ENCODE data around the gene HS3ST3A1.

Gene HS3ST3A1

DNA sequence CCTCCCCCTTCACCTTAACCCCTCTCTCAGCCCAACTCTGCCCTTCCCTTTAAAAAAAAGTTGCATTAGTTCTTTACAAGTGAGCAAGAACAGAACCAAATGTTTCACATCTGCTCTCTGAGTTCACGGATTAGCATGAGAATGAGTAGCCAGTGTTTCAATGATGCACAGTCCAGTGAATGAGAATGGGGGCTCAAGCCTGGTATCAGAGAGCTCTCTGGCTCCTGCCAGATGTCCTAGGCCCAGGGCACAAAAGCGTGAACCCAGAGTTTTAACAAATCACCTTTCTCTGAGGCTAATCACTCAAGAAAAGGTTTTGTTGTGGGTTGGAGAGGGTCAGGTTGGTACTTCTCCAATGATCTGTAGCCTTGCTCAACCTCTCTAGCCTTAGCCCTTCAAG lies 41.5 kb upstream of the HS3ST3A1 start:
- no peak overlapping the region for H3K4me3 Mint-ChIP-seq
- no peak overlapping the region for H3K27ac Mint-ChIP-seq
- no peaks in the 10 kb centered on the region for H3K36me3 Mint-ChIP-seq (ENCODE audit: low read depth)
- peaks cover under 1% of the 10 kb centered on the region for H3K9me3 Mint-ChIP-seq
- no peak for DNase-seq
- H3K27me3 Mint-ChIP-seq (ENCODE audit: low read depth, poor library complexity): no peaks in the 10 kb centered on the region
- peaks cover 24% of the 10 kb centered on the region for H3K4me1 Mint-ChIP-seq
- TF ChIP-seq, protein P1, sequence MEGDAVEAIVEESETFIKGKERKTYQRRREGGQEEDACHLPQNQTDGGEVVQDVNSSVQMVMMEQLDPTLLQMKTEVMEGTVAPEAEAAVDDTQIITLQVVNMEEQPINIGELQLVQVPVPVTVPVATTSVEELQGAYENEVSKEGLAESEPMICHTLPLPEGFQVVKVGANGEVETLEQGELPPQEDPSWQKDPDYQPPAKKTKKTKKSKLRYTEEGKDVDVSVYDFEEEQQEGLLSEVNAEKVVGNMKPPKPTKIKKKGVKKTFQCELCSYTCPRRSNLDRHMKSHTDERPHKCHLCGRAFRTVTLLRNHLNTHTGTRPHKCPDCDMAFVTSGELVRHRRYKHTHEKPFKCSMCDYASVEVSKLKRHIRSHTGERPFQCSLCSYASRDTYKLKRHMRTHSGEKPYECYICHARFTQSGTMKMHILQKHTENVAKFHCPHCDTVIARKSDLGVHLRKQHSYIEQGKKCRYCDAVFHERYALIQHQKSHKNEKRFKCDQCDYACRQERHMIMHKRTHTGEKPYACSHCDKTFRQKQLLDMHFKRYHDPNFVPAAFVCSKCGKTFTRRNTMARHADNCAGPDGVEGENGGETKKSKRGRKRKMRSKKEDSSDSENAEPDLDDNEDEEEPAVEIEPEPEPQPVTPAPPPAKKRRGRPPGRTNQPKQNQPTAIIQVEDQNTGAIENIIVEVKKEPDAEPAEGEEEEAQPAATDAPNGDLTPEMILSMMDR (IDR thresholded peaks at IDR 0.05): no peak

GRCh38 chr17:13642188-13642587 lies 40.5 kb upstream of the HS3ST3A1 start:
- H3K36me3 Mint-ChIP-seq (ENCODE audit: low read depth): no peaks in the 10 kb centered on the region
- no peak overlapping the region for H3K27ac Mint-ChIP-seq
- H3K27me3 Mint-ChIP-seq (ENCODE audit: low read depth, poor library complexity): no peaks in the 10 kb centered on the region
- no peak for DNase-seq
- TF ChIP-seq, protein P1 (IDR thresholded peaks at IDR 0.05): no peak
- no peaks in the 10 kb centered on the region for H3K9me3 Mint-ChIP-seq
- H3K4me1 Mint-ChIP-seq: peaks cover 16% of the 10 kb centered on the region
- H3K4me3 Mint-ChIP-seq: no peak overlapping the region

- H3K27ac Mint-ChIP-seq: no peak overlapping the region
- DNase-seq: no peak
- H3K4me1 Mint-ChIP-seq: peaks cover 14% of the 10 kb centered on the region
- no peak overlapping the region for H3K4me3 Mint-ChIP-seq
- H3K36me3 Mint-ChIP-seq (ENCODE audit: low read depth): no peaks in the 10 kb centered on the region
- H3K9me3 Mint-ChIP-seq: no peaks in the 10 kb centered on the region
- TF ChIP-seq, protein P1 (IDR thresholded peaks at IDR 0.05): no peak
- no peaks in the 10 kb centered on the region for H3K27me3 Mint-ChIP-seq (ENCODE audit: low read depth, poor library complexity)
Measured at GRCh38 chr17:13640551-13640950, 38.8 kb upstream of the HS3ST3A1 start.

- no peaks in the 10 kb centered on the region for H3K9me3 Mint-ChIP-seq
- H3K4me1 Mint-ChIP-seq: peaks cover 14% of the 10 kb centered on the region
- H3K4me3 Mint-ChIP-seq: no peak overlapping the region
- no peak overlapping the region for H3K27ac Mint-ChIP-seq
- no peaks in the 10 kb centered on the region for H3K27me3 Mint-ChIP-seq (ENCODE audit: low read depth, poor library complexity)
- H3K36me3 Mint-ChIP-seq (ENCODE audit: low read depth): no peaks in the 10 kb centered on the region
- DNase-seq: no peak
- TF ChIP-seq, protein P1 (IDR thresholded peaks at IDR 0.05): no peak
Measured at GRCh38 chr17:13638855-13639458, 37.2 kb upstream of the HS3ST3A1 start.

GRCh38 chr17:13636951-13637350 lies 35.2 kb upstream of the HS3ST3A1 start:
- H3K27me3 Mint-ChIP-seq (ENCODE audit: low read depth, poor library complexity): peaks cover 3% of the 10 kb centered on the region
- H3K27ac Mint-ChIP-seq: no peak overlapping the region
- no peak overlapping the region for H3K4me3 Mint-ChIP-seq
- TF ChIP-seq, protein P1 (IDR thresholded peaks at IDR 0.05): no peak
- H3K4me1 Mint-ChIP-seq: peaks cover 5% of the 10 kb centered on the region
- no peak for DNase-seq
- H3K9me3 Mint-ChIP-seq: no peaks in the 10 kb centered on the region
- H3K36me3 Mint-ChIP-seq (ENCODE audit: low read depth): no peaks in the 10 kb centered on the region

GRCh38 chr17:13635951-13636350 lies 34.2 kb upstream of the HS3ST3A1 start:
- no peak for DNase-seq
- TF ChIP-seq, protein P1 (IDR thresholded peaks at IDR 0.05): no peak

More at GRCh38 chr17:13635951-13636350, 34.2 kb upstream of the HS3ST3A1 start:
- Mint-ChIP-seq H3K27me3 (ENCODE audit: low read depth, poor library complexity) (peaks cover 3% of the 10 kb centered on the region), H3K27ac (no peak overlapping the region), H3K9me3 (no peaks in the 10 kb centered on the region), H3K4me3 (no peak overlapping the region), H3K36me3 (ENCODE audit: low read depth) (no peaks in the 10 kb centered on the region), H3K4me1 (peaks cover 5% of the 10 kb centered on the region)
